Endodermal cell (in vitro differentiated cells): Measurements from ENCODE around the gene GPATCH8. TPM values are rescaled to one million over a fixed set of nuclear protein-coding genes. Genes with fewer than 3 reads are reported as not detected.

Experiments used
- DNase-seq: peaks from one replicate; pipeline ENCODE4 v3.0.0-alpha.2; 2017
- H3K27ac ChIP-seq: 2 replicates; pipeline ENCODE4 v1.5.1; 2013; ENCODE audit warnings: mild to moderate bottlenecking, low read depth, low read length, moderate library complexity
- H3K27me3 ChIP-seq: 2 replicates; pipeline ENCODE4 v1.6.1; 2013; ENCODE audit warnings: mild to moderate bottlenecking, low read length, moderate library complexity; ENCODE audit not compliant: insufficient read depth, control insufficient read depth, poor library complexity, severe bottlenecking
- H3K36me3 ChIP-seq: 2 replicates; pipeline ENCODE4 v1.7.0; 2013; ENCODE audit warnings: mild to moderate bottlenecking, low read length, moderate library complexity; ENCODE audit not compliant: control insufficient read depth, insufficient read depth
- H3K4me1 ChIP-seq: one replicate; pipeline ENCODE4 v1.7.0; 2013; ENCODE audit warnings: low read length; ENCODE audit not compliant: control insufficient read depth, insufficient read depth
- H3K4me3 ChIP-seq: 2 replicates; pipeline ENCODE4 v1.5.1; 2013; ENCODE audit warnings: mild to moderate bottlenecking, low read length, moderate library complexity
- H3K9ac ChIP-seq: 2 replicates; pipeline ENCODE4 v1.6.1; 2013; ENCODE audit warnings: mild to moderate bottlenecking, low read length, moderate library complexity; ENCODE audit not compliant: poor library complexity, severe bottlenecking; ENCODE audit errors: extremely low read depth
- H3K9me3 ChIP-seq: 2 replicates; pipeline ENCODE4 v1.6.1; 2013; ENCODE audit warnings: mild to moderate bottlenecking, low read length, moderate library complexity; ENCODE audit not compliant: control insufficient read depth
- H3K27ac Mint-ChIP-seq: 2 replicates; pipeline ENCODE4 v1.8.0; 2020; ENCODE audit warnings: mixed read lengths
- H3K27me3 Mint-ChIP-seq: 2 replicates; pipeline ENCODE4 v1.8.0; 2021; ENCODE audit warnings: mild to moderate bottlenecking, mixed read lengths; ENCODE audit not compliant: insufficient read depth
- H3K36me3 Mint-ChIP-seq: 2 replicates; pipeline ENCODE4 v1.8.0; 2020; ENCODE audit warnings: low read depth, mixed read lengths
- H3K4me1 Mint-ChIP-seq: 2 replicates; pipeline ENCODE4 v1.8.0; 2020; ENCODE audit warnings: mixed read lengths
- H3K4me3 Mint-ChIP-seq: 2 replicates; pipeline ENCODE4 v1.8.0; 2020; ENCODE audit warnings: mild to moderate bottlenecking, moderate library complexity, mixed read lengths
- H3K9me3 Mint-ChIP-seq: 2 replicates; pipeline ENCODE4 v1.8.0; 2020; ENCODE audit warnings: mild to moderate bottlenecking, mixed read lengths
- CTCF ChIP-seq: fragments of 200-600 bp; sonication (generic); conservative IDR thresholded peaks from 2 replicates; pipeline ENCODE4 v1.5.0; 2021; ENCODE audit warnings: antibody characterized with exemption, mild to moderate bottlenecking
- WGBS, 2 experiments: methylation state at CpG; one replicate each; pipeline versions ENCODE4 v1.1.5 to v1.1.7; 2013; ENCODE audit warnings: missing lambda C conversion rate in 2 of 2, mixed read lengths in 1 of 2; ENCODE audit not compliant: insufficient coverage in 1 of 2, insufficient read length in 1 of 2; 5-methylcytosine and 5-hydroxymethylcytosine counted together
- total RNA-seq, 2 donors: library from RNA; stranded (reverse); fragmentation: NEBNext Ultra II Directional in 1 of 2; extraction: Animal tissue kit (Norgen Biotek cat#: 25700) in 1 of 2; gene quantifications; 2 replicates in 1 of 2; 3 replicates in 1 of 2; pipeline ENCODE4 v1.2.1, GENCODE V29; 2021

The GPATCH8 gene
- total RNA-seq, 2 donors from 2014 or later = 49.9 to 55.2 TPM

- WGBS, 2 experiments = 93 to 95% methylated on average over 9 to 12 of the region's 12 CpGs
- no peak for DNase-seq
- H3K27ac ChIP-seq = no peak overlapping the region
- H3K4me3 Mint-ChIP-seq = no peak overlapping the region
- no peaks in the 10 kb centered on the region for H3K36me3 ChIP-seq
- H3K4me1 ChIP-seq = peaks cover 5% of the 10 kb centered on the region
- H3K4me1 Mint-ChIP-seq = peaks cover 8% of the 10 kb centered on the region
- peaks cover 16% of the 10 kb centered on the region for H3K27me3 Mint-ChIP-seq
- no peak for TF ChIP-seq CTCF
- H3K9me3 Mint-ChIP-seq = no peaks in the 10 kb centered on the region
- H3K4me3 ChIP-seq = no peak overlapping the region
- H3K27ac Mint-ChIP-seq = no peak overlapping the region
- no peaks in the 10 kb centered on the region for H3K36me3 Mint-ChIP-seq
- no peak overlapping the region for H3K9ac ChIP-seq
- H3K27me3 ChIP-seq = no peaks in the 10 kb centered on the region
- H3K9me3 ChIP-seq = no peaks in the 10 kb centered on the region
Measured at GRCh38 chr17:44376779-44377178, 126.4 kb downstream of the GPATCH8 start.

- Histone ChIP-seq H3K27ac (no peak overlapping the region), H3K9me3 (no peaks in the 10 kb centered on the region), H3K4me1 (peaks cover 5% of the 10 kb centered on the region), H3K4me3 (no peak overlapping the region), H3K36me3 (no peaks in the 10 kb centered on the region), H3K27me3 (no peaks in the 10 kb centered on the region), H3K9ac (no peak overlapping the region)
- Mint-ChIP-seq H3K4me3 (no peak overlapping the region), H3K27me3 (peaks cover 13% of the 10 kb centered on the region), H3K4me1 (peaks cover 8% of the 10 kb centered on the region), H3K9me3 (no peaks in the 10 kb centered on the region), H3K36me3 (no peaks in the 10 kb centered on the region), H3K27ac (peak overlapping the region; percentile 55)
- 67% methylated on average over 5 of the region's 5 CpGs; no CpG with 5 or more reads in 1 of the 2 experiments for WGBS, 2 experiments
- DNase-seq = peak; percentile 95
- peak; percentile 80 for TF ChIP-seq CTCF
Measured at GRCh38 chr17:44376124-44376523, 127.1 kb downstream of the GPATCH8 start.

DNA sequence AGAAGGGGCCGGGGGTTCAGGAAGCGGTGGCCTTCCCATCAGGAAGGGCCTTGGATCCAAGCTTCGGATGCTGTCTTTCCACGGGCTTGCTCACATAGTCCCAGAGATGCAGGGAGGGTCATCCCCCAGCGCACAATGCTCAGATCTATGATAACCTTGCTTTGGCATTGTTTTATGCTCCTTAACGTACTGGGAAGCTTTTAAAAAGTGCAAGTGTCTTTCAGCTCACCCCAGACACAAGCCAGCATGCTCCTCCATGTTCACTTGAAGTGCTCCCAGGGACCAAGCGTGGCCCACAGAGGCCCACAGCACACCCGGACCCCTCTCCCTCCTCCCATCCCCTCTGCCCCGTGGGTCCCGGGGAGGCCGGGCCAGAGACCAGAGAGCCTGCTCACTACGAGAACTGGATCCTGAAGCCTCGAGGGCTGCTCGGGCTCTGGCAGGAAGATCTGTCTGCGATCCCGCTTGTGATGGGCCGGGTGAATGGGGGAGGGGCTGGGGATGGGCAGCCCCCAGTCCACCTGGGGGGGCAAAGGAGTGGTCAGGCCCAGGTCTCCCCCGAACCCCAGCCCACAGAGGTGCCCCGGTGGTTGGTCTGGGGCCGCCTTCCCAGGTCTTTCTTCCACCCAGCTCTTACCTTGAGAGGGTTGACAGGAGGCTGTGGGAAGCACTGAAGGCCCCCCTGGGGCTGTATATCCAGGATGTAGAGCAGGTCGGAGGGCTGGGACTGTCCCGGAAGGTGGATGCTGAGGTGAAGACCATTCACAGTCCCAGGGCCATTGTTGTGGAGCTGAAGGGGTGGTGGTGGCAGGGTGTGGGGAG lies 127.8 kb downstream of the GPATCH8 start:
- peaks cover 5% of the 10 kb centered on the region for H3K4me1 ChIP-seq
- 78 to 88% methylated on average over 8 to 22 of the region's 22 CpGs for WGBS, 2 experiments
- H3K9me3 Mint-ChIP-seq = no peaks in the 10 kb centered on the region
- peak; percentile 85 for DNase-seq
- H3K4me3 ChIP-seq = no peak overlapping the region
- no peak overlapping the region for H3K27ac Mint-ChIP-seq
- H3K9ac ChIP-seq = no peak overlapping the region
- no peaks in the 10 kb centered on the region for H3K36me3 ChIP-seq
- TF ChIP-seq CTCF = no peak
- no peaks in the 10 kb centered on the region for H3K36me3 Mint-ChIP-seq
- H3K27me3 ChIP-seq = no peaks in the 10 kb centered on the region
- H3K4me3 Mint-ChIP-seq = peak overlapping the region; percentile 33
- peak overlapping the region; percentile 38 for H3K27ac ChIP-seq
- peaks cover 16% of the 10 kb centered on the region for H3K27me3 Mint-ChIP-seq
- H3K9me3 ChIP-seq = no peaks in the 10 kb centered on the region
- peaks cover 8% of the 10 kb centered on the region for H3K4me1 Mint-ChIP-seq
